Measurements from ENCODE around the gene FHL1. TPM values are rescaled to one million over a fixed set of nuclear protein-coding genes. Genes with fewer than 3 reads are reported as not detected.

FHL1 gene
- total and polyA plus RNA-seq, 2 donors (not counting 3 experiments of a cell fraction or from before 2014, with no cell fraction given), result 50.6 to 59.4 TPM

DNA sequence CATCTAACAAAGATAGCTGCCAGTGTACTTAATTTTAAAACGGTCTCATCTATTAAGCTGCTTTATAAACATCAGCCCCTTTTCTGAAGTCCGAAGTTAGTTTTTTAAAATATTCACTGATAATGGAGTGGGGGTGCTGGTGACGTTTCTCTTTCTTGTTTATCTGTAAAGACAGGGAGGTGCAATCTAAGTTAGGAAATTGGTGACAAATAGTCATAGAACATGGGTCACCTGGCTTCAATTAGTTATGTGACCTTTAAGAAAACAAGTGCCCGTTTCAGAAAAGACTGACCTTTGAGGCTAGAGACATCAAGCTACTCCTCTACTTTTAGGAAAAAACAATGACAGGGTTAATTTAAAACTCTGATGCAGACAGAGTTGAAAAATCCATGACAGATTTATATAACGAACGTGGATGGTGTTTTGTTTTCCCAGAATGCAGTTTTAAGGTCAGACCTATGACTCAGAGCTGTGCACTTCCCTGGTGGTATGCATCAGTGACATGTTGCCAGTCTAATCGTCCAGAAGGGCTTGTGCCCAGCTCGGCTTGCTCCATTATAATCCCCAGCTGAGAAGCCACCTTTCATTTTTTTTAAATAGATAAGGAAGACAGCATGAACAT, 38.2 kb downstream of the FHL1 start:
- H3K27me3 ChIP-seq (ENCODE audit: control insufficient read depth in 2 of 2, insufficient read depth in 2 of 2, low read length in 2 of 2), result no peaks in the 10 kb centered on the region
- ChIA-PET POLR2A (interaction anchor here (0.7 kb wide), 1 partner anchor 11 kb away, joined by 3 read pairs; no protein-coding TSS in a partner anchor), CTCF (interaction anchor here (1.2 to 1.6 kb wide), 2 partner anchors 20 to 24 kb away, joined by 5 read pairs; no protein-coding TSS in a partner anchor)
- H3K36me3 ChIP-seq (ENCODE audit: control insufficient read depth in 2 of 2, extremely low read depth in 1 of 2, insufficient read depth in 2 of 2, low read length in 2 of 2), result no peaks in the 10 kb centered on the region
- intact Hi-C loops (cut with micrococcal nuclease) (loop anchor here (2.0 kb wide), 1 partner anchor 15 kb away; no protein-coding TSS in a partner anchor), dilution Hi-C loops (cut with MboI; ENCODE audit: extremely low pct_ligation_motif_present, low sequenced_read_pairs) (no loop called here)
- peak overlapping the region; percentile 72 for H3K27ac ChIP-seq (ENCODE audit: insufficient read depth, low read depth, low read length)
- no peaks in the 10 kb centered on the region for H4K20me1 ChIP-seq (replicated peaks; ENCODE audit: control insufficient read depth, extremely low read depth, insufficient read depth, low read length)
- BruUV-seq (replicated peaks), result no TSS peak
- no peaks in the 10 kb centered on the region for H3K9me1 ChIP-seq (replicated peaks; ENCODE audit: control insufficient read depth, extremely low read depth, insufficient read depth, low read length)
- FAIRE-seq, result peak; percentile 77
- H3K79me2 ChIP-seq (ENCODE audit: control insufficient read depth, insufficient read depth, low read length), result no peaks in the 10 kb centered on the region
- H3K9me3 ChIP-seq (replicated peaks; ENCODE audit: control insufficient read depth, insufficient read depth, low read length), result no peaks in the 10 kb centered on the region
- TF ChIP-seq POLR2AphosphoS5 (IDR thresholded peaks at IDR 0.05; ENCODE audit: insufficient read depth, low read depth, low read length) (no peak), JUN (IDR thresholded peaks at IDR 0.05; ENCODE audit: borderline replicate concordance, insufficient read depth, insufficient read length, low read depth) (peak; percentile 14), FOS (IDR thresholded peaks at IDR 0.05; ENCODE audit: borderline replicate concordance, insufficient read depth, low read length) (peak; percentile 52)
- DNase-seq (ENCODE audit: low read depth, low spot score), result peak; percentile 66
- peak overlapping the region; percentile 63 for H3K9ac ChIP-seq (replicated peaks; ENCODE audit: extremely low read depth, insufficient read depth, low read length)
- H3K4me1 ChIP-seq (ENCODE audit: control insufficient read depth, extremely low read depth, insufficient read depth, low read length), result peaks cover 33% of the 10 kb centered on the region
- peak overlapping the region; percentile 61 for H3K4me2 ChIP-seq (ENCODE audit: insufficient read depth, low read length)
- no peak overlapping the region for H3K4me3 ChIP-seq (replicated peaks in 1 of 3; ENCODE audit: insufficient read depth in 1 of 3, low read depth in 1 of 3, low read length in 3 of 3)
- no peak overlapping the region for H2AFZ ChIP-seq (ENCODE audit: low read depth, low read length)

DNA sequence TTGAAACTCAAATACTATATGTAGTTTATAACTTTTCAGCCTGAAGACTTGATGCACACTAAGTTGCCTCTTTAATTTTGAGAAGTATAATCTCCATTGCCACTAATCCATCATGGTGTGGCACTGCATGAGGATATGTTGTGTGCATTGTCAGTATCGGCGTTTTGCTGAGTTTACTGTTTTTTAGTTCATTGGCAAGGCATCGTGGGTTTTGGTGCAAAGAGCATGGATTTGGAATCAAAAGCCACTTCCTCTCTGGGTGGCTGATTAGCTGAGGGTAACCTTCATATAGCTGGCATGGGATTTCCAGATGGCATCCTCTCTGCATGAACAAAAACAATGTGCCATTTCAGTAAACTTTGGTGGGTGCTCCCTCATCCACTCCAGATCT, 38.7 kb downstream of the FHL1 start:
- ChIA-PET POLR2A (interaction anchor here (0.7 kb wide), 1 partner anchor 11 kb away, joined by 3 read pairs; no protein-coding TSS in a partner anchor), CTCF (interaction anchor here (0.9 to 1.6 kb wide), 3 partner anchors 9 to 20 kb away, joined by 3 to 5 read pairs (median 4); no protein-coding TSS in a partner anchor)
- no peak for FAIRE-seq

More for the DNA sequence above, 38.7 kb downstream of the FHL1 start:
- Histone ChIP-seq H3K4me1 (ENCODE audit: control insufficient read depth, extremely low read depth, insufficient read depth, low read length) (peaks cover 38% of the 10 kb centered on the region), H3K36me3 (ENCODE audit: control insufficient read depth in 2 of 2, extremely low read depth in 1 of 2, insufficient read depth in 2 of 2, low read length in 2 of 2) (no peaks in the 10 kb centered on the region), H3K27me3 (ENCODE audit: control insufficient read depth in 2 of 2, insufficient read depth in 2 of 2, low read length in 2 of 2) (no peaks in the 10 kb centered on the region), H3K27ac (ENCODE audit: insufficient read depth, low read depth, low read length) (peak overlapping the region; percentile 72), H2AFZ (ENCODE audit: low read depth, low read length) (no peak overlapping the region), H3K9me3 (replicated peaks; ENCODE audit: control insufficient read depth, insufficient read depth, low read length) (no peaks in the 10 kb centered on the region), H3K9ac (replicated peaks; ENCODE audit: extremely low read depth, insufficient read depth, low read length) (no peak overlapping the region), H3K4me3 (replicated peaks in 1 of 3; ENCODE audit: insufficient read depth in 1 of 3, low read depth in 1 of 3, low read length in 3 of 3) (no peak overlapping the region), H3K9me1 (replicated peaks; ENCODE audit: control insufficient read depth, extremely low read depth, insufficient read depth, low read length) (no peaks in the 10 kb centered on the region), H4K20me1 (replicated peaks; ENCODE audit: control insufficient read depth, extremely low read depth, insufficient read depth, low read length) (no peaks in the 10 kb centered on the region), H3K79me2 (ENCODE audit: control insufficient read depth, insufficient read depth, low read length) (no peaks in the 10 kb centered on the region), H3K4me2 (ENCODE audit: insufficient read depth, low read length) (peak overlapping the region; percentile 61)
- BruUV-seq (replicated peaks), result no TSS peak
- DNase-seq (ENCODE audit: low read depth, low spot score), result no peak
- dilution Hi-C loops (cut with MboI; ENCODE audit: extremely low pct_ligation_motif_present, low sequenced_read_pairs), result no loop called here
- intact Hi-C loops (cut with micrococcal nuclease), result no loop called here
- TF ChIP-seq POLR2AphosphoS5 (IDR thresholded peaks at IDR 0.05; ENCODE audit: insufficient read depth, low read depth, low read length) (no peak), GATA2 (IDR thresholded peaks at IDR 0.05; ENCODE audit: insufficient read depth, insufficient read length, low read depth, low read length) (no peak), FOS (IDR thresholded peaks at IDR 0.05; ENCODE audit: borderline replicate concordance, insufficient read depth, low read length) (no peak), POLR2A (IDR thresholded peaks at IDR 0.05; ENCODE audit: low read depth, low read length) (no peak), JUN (IDR thresholded peaks at IDR 0.05; ENCODE audit: borderline replicate concordance, insufficient read depth, insufficient read length, low read depth) (no peak), MYC (IDR thresholded peaks at IDR 0.05; ENCODE audit: low read depth, low read length) (no peak), EZH2 (IDR thresholded peaks at IDR 0.05; ENCODE audit: borderline replicate concordance, low read depth, low read length, severe bottlenecking) (no peak)
- TF ChIP-seq, protein P1, sequence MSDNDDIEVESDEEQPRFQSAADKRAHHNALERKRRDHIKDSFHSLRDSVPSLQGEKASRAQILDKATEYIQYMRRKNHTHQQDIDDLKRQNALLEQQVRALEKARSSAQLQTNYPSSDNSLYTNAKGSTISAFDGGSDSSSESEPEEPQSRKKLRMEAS (IDR thresholded peaks at IDR 0.05; ENCODE audit: insufficient read depth, insufficient read length), result no peak
- TF ChIP-seq, protein P2, sequence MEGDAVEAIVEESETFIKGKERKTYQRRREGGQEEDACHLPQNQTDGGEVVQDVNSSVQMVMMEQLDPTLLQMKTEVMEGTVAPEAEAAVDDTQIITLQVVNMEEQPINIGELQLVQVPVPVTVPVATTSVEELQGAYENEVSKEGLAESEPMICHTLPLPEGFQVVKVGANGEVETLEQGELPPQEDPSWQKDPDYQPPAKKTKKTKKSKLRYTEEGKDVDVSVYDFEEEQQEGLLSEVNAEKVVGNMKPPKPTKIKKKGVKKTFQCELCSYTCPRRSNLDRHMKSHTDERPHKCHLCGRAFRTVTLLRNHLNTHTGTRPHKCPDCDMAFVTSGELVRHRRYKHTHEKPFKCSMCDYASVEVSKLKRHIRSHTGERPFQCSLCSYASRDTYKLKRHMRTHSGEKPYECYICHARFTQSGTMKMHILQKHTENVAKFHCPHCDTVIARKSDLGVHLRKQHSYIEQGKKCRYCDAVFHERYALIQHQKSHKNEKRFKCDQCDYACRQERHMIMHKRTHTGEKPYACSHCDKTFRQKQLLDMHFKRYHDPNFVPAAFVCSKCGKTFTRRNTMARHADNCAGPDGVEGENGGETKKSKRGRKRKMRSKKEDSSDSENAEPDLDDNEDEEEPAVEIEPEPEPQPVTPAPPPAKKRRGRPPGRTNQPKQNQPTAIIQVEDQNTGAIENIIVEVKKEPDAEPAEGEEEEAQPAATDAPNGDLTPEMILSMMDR (IDR thresholded peaks at IDR 0.05; ENCODE audit: extremely low read depth in 1 of 2, insufficient read depth in 1 of 2, low read depth in 1 of 2, low read length in 2 of 2), result no peak
